Bronchial epithelial cell (primary cell): Measurements from ENCODE around the gene BTBD2. TPM values are rescaled to one million over a fixed set of nuclear protein-coding genes. Genes with fewer than 3 reads are reported as not detected.

Source experiments
- DNase-seq: peaks from one replicate; pipeline ENCODE4 v3.0.0-alpha.2; 2010; ENCODE audit warnings: low read depth
- FAIRE-seq: peaks from 2 replicates; lab custom pipeline; 2011; peaks lifted over from hg19 to GRCh38; lab: Jason Lieb, UNC
- H3K27me3 ChIP-seq: 2 replicates; pipeline ENCODE4 v1.5.1; 2011; ENCODE audit warnings: low read length; ENCODE audit not compliant: control insufficient read depth, insufficient read depth
- H3K36me3 ChIP-seq: 2 replicates; pipeline ENCODE4 v1.5.1; 2011; ENCODE audit warnings: low read length; ENCODE audit not compliant: control insufficient read depth, insufficient read depth
- H3K4me3 ChIP-seq: 2 replicates; pipeline ENCODE4 v1.5.1; 2011; ENCODE audit warnings: mild to moderate bottlenecking, low read depth, low read length, control low read depth
- CTCF ChIP-seq: IDR thresholded peaks from 2 replicates; pipeline ENCODE4 v1.5.1; 2011; ENCODE audit warnings: mild to moderate bottlenecking, moderate library complexity, low read length, control low read depth, inconsistent platforms; ENCODE audit not compliant: insufficient read depth, severe bottlenecking
- total RNA-seq: library from RNA; depleted of rRNA; stranded (reverse); fragments of >200 nt; gene quantifications from 2 replicates; pipeline ENCODE4 v1.2.1, GENCODE V29; 2014

The BTBD2 gene
- total RNA-seq, 1 donor from 2014 or later = 23.2 TPM

GRCh38 chr19:2048104-2048958, 32.8 kb upstream of the BTBD2 start:
- TF ChIP-seq CTCF = no peak
- no peak for FAIRE-seq
- Histone ChIP-seq H3K36me3 (peaks cover 61% of the 10 kb centered on the region), H3K4me3 (peak overlapping the region; percentile 80), H3K27me3 (no peaks in the 10 kb centered on the region)
- DNase-seq = no peak

- no peak for TF ChIP-seq CTCF
- Histone ChIP-seq H3K27me3 (no peaks in the 10 kb centered on the region), H3K36me3 (peaks cover 69% of the 10 kb centered on the region), H3K4me3 (no peak overlapping the region)
- DNase-seq (no peak), FAIRE-seq (no peak)
Measured at GRCh38 chr19:2047449-2048103, 32.1 kb upstream of the BTBD2 start.

GRCh38 chr19:2047076-2047448, 31.5 kb upstream of the BTBD2 start:
- Histone ChIP-seq H3K27me3 (no peaks in the 10 kb centered on the region), H3K36me3 (peaks cover 73% of the 10 kb centered on the region), H3K4me3 (no peak overlapping the region)
- TF ChIP-seq CTCF = no peak
- FAIRE-seq (no peak), DNase-seq (no peak)

GRCh38 chr19:2046046-2046907, 30.8 kb upstream of the BTBD2 start:
- Histone ChIP-seq H3K36me3 (peaks cover 80% of the 10 kb centered on the region), H3K4me3 (no peak overlapping the region)
- no peak for DNase-seq

More at GRCh38 chr19:2046046-2046907, 30.8 kb upstream of the BTBD2 start:
- no peak for TF ChIP-seq CTCF
- FAIRE-seq = no peak
- no peaks in the 10 kb centered on the region for H3K27me3 ChIP-seq
